Placental pericyte (primary cell): ENCODE data around the gene CRHR1. TPM values are rescaled to one million over a fixed set of nuclear protein-coding genes. Genes with fewer than 3 reads are reported as not detected.

Source experiments
- total RNA-seq: library from RNA; depleted of rRNA; stranded (reverse); fragments of >200 nt; gene quantifications from 2 replicates; pipeline ENCODE4 v1.2.3, GENCODE V29; 2012

CRHR1 gene
- total RNA-seq: not detected in 2 replicates

DNA sequence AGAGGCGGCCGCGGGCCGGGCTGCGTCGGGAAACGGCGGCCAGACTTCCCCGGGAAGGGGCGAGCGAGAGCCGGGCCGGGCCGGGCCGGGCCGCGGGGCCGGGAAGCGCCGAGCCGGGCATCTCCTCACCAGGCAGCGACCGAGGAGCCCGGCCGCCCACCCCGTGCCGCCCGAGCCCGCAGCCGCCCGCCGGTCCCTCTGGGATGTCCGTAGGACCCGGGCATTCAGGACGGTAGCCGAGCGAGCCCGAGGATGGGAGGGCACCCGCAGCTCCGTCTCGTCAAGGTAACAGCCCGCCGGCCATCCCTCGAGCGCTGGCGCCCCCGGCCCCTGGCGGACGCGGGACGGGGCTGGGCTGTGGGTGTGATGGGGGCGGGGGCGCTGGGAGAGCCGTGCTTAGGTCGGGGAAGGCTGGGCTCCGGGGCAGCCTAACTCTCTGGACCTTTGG lies at the start of gene CRHR1:
Gene CRHR1, plus strand, starts transcription at position 28 of the 448 bp plus-strand sequence. Its CDS starts 225 bp downstream, at position 253.

DNA sequence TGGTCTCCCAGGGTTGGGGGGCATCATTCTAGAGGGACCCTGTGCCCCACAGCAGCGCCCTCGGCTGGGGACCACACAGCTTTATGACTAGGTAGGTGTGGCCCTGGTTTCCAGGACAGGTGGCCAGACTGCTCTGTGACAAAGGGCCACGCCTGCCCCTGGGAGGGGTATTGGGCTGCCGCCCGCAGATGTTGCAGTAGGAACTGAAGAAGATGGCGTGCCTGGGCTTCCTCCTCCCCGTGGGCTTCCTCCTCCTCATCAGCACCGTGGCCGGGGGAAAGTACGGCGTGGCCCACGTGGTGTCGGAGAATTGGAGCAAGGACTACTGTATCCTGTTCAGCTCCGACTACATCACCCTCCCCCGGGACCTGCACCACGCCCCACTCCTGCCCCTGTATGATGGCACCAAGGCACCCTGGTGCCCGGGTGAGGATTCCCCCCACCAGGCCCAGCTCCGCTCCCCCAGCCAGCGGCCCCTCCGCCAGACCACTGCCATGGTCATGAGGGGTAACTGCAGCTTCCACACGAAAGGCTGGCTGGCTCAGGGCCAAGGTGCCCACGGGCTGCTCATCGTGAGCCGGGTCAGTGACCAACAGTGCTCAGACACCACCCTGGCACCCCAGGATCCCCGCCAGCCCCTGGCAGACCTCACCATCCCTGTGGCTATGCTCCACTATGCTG lies 60.7 kb downstream of the CRHR1 start, which contains the start of gene SPPL2C:
Gene SPPL2C, plus strand, starts transcription at position 187 of the 681 bp plus-strand sequence. Its CDS starts 26 bp downstream, at position 213.

Other genes with a start within 250 kb of the CRHR1 start
- not detected in 2 replicates for gene SPPL2C, start 60.6 kb downstream of the CRHR1 start, total RNA-seq
- under 0.01 and 0.29 TPM in 2 replicates for gene MAPT, start 110.2 kb downstream of the CRHR1 start, total RNA-seq
- not detected in 2 replicates for gene STH, start 214.9 kb downstream of the CRHR1 start, total RNA-seq